Ishikawa (cell line): Measurements from ENCODE around the gene KCNQ5.

Experiments used
- CEBPB ChIP-seq: IDR thresholded peaks from 2 replicates; pipeline ENCODE4 v1.6.1; 2012
- CREB1 ChIP-seq: IDR thresholded peaks from 2 replicates; pipeline ENCODE4 v1.6.1; 2012; ENCODE audit warnings: low read depth
- EGR1 ChIP-seq: IDR thresholded peaks from 2 replicates; pipeline ENCODE4 v1.6.1; 2012
- EP300 ChIP-seq: IDR thresholded peaks from 2 replicates; pipeline ENCODE4 v1.6.1; 2012; ENCODE audit warnings: borderline replicate concordance
- FOXM1 ChIP-seq: IDR thresholded peaks from 2 replicates; pipeline ENCODE4 v1.6.1; 2012; ENCODE audit warnings: low read depth, borderline replicate concordance
- NFIC ChIP-seq: IDR thresholded peaks from 2 replicates; pipeline ENCODE4 v1.6.1; 2012
- RAD21 ChIP-seq: IDR thresholded peaks from 2 replicates; pipeline ENCODE4 v1.6.1; 2012; ENCODE audit warnings: low read depth
- TAF1 ChIP-seq: IDR thresholded peaks from 2 replicates; pipeline ENCODE4 v1.6.1; 2012; ENCODE audit warnings: low read depth, mild to moderate bottlenecking
- TCF12 ChIP-seq: IDR thresholded peaks from 2 replicates; pipeline ENCODE4 v1.6.1; 2012; ENCODE audit warnings: low read depth
- TEAD4 ChIP-seq: IDR thresholded peaks from 2 replicates; pipeline ENCODE4 v1.6.1; 2012
- YY1 ChIP-seq: IDR thresholded peaks from 2 replicates; pipeline ENCODE4 v1.6.1; 2012; ENCODE audit warnings: low read depth
- ZBTB7A ChIP-seq: IDR thresholded peaks from 2 replicates; pipeline ENCODE4 v1.6.1; 2012; ENCODE audit warnings: low read depth
- TF ChIP-seq, protein P1 (sequence below): IDR thresholded peaks from 2 replicates; pipeline ENCODE4 v1.6.1; 2012
- TF ChIP-seq, protein P2 (sequence below): IDR thresholded peaks from 2 replicates; pipeline ENCODE4 v1.6.1; 2012; ENCODE audit warnings: low read depth, mild to moderate bottlenecking
- TF ChIP-seq, protein P3 (sequence below): IDR thresholded peaks from 2 replicates; pipeline ENCODE4 v1.6.1; 2012

KCNQ5 gene

GRCh38 chr6:72819609-72820008, 197.7 kb downstream of the KCNQ5 start:
- TF ChIP-seq TEAD4, result no peak
- no peak for TF ChIP-seq CEBPB
- TF ChIP-seq, protein P1, sequence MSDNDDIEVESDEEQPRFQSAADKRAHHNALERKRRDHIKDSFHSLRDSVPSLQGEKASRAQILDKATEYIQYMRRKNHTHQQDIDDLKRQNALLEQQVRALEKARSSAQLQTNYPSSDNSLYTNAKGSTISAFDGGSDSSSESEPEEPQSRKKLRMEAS, result no peak
- no peak for TF ChIP-seq ZBTB7A
- TF ChIP-seq, protein P2, sequence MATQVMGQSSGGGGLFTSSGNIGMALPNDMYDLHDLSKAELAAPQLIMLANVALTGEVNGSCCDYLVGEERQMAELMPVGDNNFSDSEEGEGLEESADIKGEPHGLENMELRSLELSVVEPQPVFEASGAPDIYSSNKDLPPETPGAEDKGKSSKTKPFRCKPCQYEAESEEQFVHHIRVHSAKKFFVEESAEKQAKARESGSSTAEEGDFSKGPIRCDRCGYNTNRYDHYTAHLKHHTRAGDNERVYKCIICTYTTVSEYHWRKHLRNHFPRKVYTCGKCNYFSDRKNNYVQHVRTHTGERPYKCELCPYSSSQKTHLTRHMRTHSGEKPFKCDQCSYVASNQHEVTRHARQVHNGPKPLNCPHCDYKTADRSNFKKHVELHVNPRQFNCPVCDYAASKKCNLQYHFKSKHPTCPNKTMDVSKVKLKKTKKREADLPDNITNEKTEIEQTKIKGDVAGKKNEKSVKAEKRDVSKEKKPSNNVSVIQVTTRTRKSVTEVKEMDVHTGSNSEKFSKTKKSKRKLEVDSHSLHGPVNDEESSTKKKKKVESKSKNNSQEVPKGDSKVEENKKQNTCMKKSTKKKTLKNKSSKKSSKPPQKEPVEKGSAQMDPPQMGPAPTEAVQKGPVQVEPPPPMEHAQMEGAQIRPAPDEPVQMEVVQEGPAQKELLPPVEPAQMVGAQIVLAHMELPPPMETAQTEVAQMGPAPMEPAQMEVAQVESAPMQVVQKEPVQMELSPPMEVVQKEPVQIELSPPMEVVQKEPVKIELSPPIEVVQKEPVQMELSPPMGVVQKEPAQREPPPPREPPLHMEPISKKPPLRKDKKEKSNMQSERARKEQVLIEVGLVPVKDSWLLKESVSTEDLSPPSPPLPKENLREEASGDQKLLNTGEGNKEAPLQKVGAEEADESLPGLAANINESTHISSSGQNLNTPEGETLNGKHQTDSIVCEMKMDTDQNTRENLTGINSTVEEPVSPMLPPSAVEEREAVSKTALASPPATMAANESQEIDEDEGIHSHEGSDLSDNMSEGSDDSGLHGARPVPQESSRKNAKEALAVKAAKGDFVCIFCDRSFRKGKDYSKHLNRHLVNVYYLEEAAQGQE, result no peak
- TF ChIP-seq NFIC, result no peak
- TF ChIP-seq EP300, result no peak
- TF ChIP-seq RAD21, result no peak
- no peak for TF ChIP-seq TCF12

DNA sequence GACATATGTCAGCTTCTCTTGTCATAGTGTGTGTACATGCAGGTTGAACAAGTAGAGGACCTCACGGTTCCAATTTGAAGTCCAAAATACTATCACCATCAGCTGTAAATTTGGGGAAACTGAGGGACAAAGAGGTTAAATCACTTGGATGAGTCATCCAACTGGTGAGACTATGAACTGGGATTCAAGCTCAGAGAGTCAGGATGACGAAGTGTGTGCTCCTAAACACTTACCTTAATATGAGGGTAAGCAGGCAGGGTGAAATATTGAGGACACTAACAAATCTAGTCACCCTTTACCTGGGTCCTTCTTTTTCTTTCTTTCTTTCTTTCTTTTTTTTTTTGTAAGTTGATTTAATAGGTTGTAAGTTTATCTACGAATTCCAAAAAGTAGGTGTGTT, 198.3 kb downstream of the KCNQ5 start:
- TF ChIP-seq EGR1, result no peak
- TF ChIP-seq, protein P2, result no peak
- TF ChIP-seq CEBPB, result no peak
- TF ChIP-seq CREB1, result no peak
- no peak for TF ChIP-seq ZBTB7A
- TF ChIP-seq RAD21, result no peak
- TF ChIP-seq EP300, result no peak
- TF ChIP-seq TEAD4, result no peak
- TF ChIP-seq, protein P1, result no peak
- TF ChIP-seq TCF12, result no peak
- TF ChIP-seq YY1, result no peak
- TF ChIP-seq NFIC, result no peak
- TF ChIP-seq, protein P3, sequence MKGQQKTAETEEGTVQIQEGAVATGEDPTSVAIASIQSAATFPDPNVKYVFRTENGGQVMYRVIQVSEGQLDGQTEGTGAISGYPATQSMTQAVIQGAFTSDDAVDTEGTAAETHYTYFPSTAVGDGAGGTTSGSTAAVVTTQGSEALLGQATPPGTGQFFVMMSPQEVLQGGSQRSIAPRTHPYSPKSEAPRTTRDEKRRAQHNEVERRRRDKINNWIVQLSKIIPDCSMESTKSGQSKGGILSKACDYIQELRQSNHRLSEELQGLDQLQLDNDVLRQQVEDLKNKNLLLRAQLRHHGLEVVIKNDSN, result no peak
- TF ChIP-seq TAF1, result no peak

- TF ChIP-seq, protein P1, result no peak
- TF ChIP-seq EGR1, result no peak
- TF ChIP-seq TEAD4, result no peak
- TF ChIP-seq FOXM1, result no peak
- TF ChIP-seq, protein P2, result no peak
- no peak for TF ChIP-seq CREB1
- TF ChIP-seq ZBTB7A, result no peak
- TF ChIP-seq, protein P3, result no peak
- no peak for TF ChIP-seq TAF1
- no peak for TF ChIP-seq TCF12
- no peak for TF ChIP-seq RAD21
- TF ChIP-seq NFIC, result no peak
- no peak for TF ChIP-seq EP300
- no peak for TF ChIP-seq YY1
- TF ChIP-seq CEBPB, result no peak
Observed at GRCh38 chr6:72820906-72821305, 199.0 kb downstream of the KCNQ5 start.

DNA sequence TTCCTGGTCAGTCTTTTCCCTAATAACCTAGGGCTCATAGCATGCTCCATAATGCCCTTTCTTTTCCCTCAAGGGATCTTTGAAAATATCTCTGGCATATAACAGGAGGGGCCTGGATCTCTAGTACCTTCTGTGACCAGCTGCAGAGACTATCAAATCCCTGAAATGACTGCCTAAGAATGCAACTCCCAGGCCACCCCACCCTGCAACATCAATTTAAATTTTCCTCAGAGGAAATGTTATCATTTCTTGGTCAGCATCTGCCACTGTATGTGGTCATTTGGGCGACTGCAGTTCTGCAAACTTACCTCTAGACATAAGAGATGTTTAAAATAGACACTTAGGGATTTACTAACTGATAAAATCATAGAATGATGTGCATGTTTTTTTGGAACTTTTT, 200.2 kb downstream of the KCNQ5 start:
- TF ChIP-seq TEAD4 (no peak), TAF1 (no peak), RAD21 (no peak), TCF12 (no peak), YY1 (no peak), CREB1 (no peak), CEBPB (no peak), EGR1 (no peak), EP300 (no peak), FOXM1 (no peak), NFIC (no peak), ZBTB7A (no peak)
- TF ChIP-seq, protein P1, result no peak
- TF ChIP-seq, protein P3, result no peak
- TF ChIP-seq, protein P2, result no peak
